Measurements from ENCODE around the gene AADAC. TPM values are rescaled to one million over a fixed set of nuclear protein-coding genes. Genes with fewer than 3 reads are reported as not detected.

AADAC gene
- polyA plus RNA-seq, 1 of the 3 experiments (the other 2 are of a cell fraction) = 1.2 TPM

- Histone ChIP-seq H3F3A (replicated peaks; ENCODE audit: insufficient read depth) (peaks cover 51% of the 10 kb centered on the region), H2AFZ (ENCODE audit: low read depth) (peak overlapping the region; percentile 10; the same call in 1 of the 2 replicates), H3K4me1 (ENCODE audit: control insufficient read depth in 1 of 2, insufficient read depth in 2 of 2, low read depth in 1 of 2, low read length in 1 of 2) (peaks cover 0 to 26% of the 10 kb centered on the region in 2 experiments; a peak in 3 of 4 replicates), H3K27me3 (ENCODE audit: insufficient read depth) (no peaks in the 10 kb centered on the region), H4K20me1 (ENCODE audit: insufficient read depth) (no peaks in the 10 kb centered on the region), H3K4me2 (no peak overlapping the region), H3K9ac (peak overlapping the region; percentile 27; the same call in 1 of the 2 replicates), H3K9me2 (no peaks in the 10 kb centered on the region), H3K27ac (ENCODE audit: low read depth in 2 of 2, low read length in 1 of 2) (peak overlapping the region; percentile 48 to 56; a peak in 3 of 4 replicates), H3K36me3 (replicated peaks in 1 of 2; ENCODE audit: control insufficient read depth in 1 of 2, insufficient read depth in 2 of 2, low read length in 1 of 2) (no peaks in the 10 kb centered on the region), H3K79me2 (ENCODE audit: insufficient read depth) (peaks cover 26% of the 10 kb centered on the region), H3K4me3 (ENCODE audit: low read depth in 2 of 2, low read length in 1 of 2) (no peak overlapping the region), H3K9me3 (no peaks in the 10 kb centered on the region)
- ChIA-PET POLR2A (no interaction called here), CTCF (no interaction called here)
- DNase-seq = no peak
- TF ChIP-seq RCOR1 (IDR thresholded peaks at IDR 0.05; ENCODE audit: low read length) (no peak), RAD21 (IDR thresholded peaks at IDR 0.05; ENCODE audit: low read length) (no peak), MEF2A (IDR thresholded peaks at IDR 0.05; ENCODE audit: borderline replicate concordance, low read depth) (no peak), NRF1 (IDR thresholded peaks at IDR 0.05; ENCODE audit: low read depth, low read length) (no peak)
- 26% methylated on average over 3 of the region's 3 CpGs for WGBS (ENCODE audit: low lambda C conversion rate)
Observed at GRCh38 chr3:151869181-151869580, 55.3 kb downstream of the AADAC start.

- Histone ChIP-seq H4K20me1 (ENCODE audit: insufficient read depth) (no peaks in the 10 kb centered on the region), H2AFZ (ENCODE audit: low read depth) (peak overlapping the region; percentile 60; the same call in 1 of the 2 replicates), H3K27me3 (ENCODE audit: insufficient read depth) (no peaks in the 10 kb centered on the region), H3K4me2 (0 out of 2 replicates have a peak overlapping the region, but pooled peaks have one; percentile 41), H3K4me3 (ENCODE audit: low read depth in 2 of 2, low read length in 1 of 2) (no peak overlapping the region), H3K9ac (peak overlapping the region; percentile 34; the same call in 1 of the 2 replicates), H3K4me1 (ENCODE audit: control insufficient read depth in 1 of 2, insufficient read depth in 2 of 2, low read depth in 1 of 2, low read length in 1 of 2) (peaks cover 0 to 15% of the 10 kb centered on the region in 2 experiments; a peak in 3 of 4 replicates), H3K27ac (ENCODE audit: low read depth in 2 of 2, low read length in 1 of 2) (peak overlapping the region; percentile 80 to 87), H3F3A (replicated peaks; ENCODE audit: insufficient read depth) (peaks cover 36% of the 10 kb centered on the region), H3K9me2 (no peaks in the 10 kb centered on the region), H3K79me2 (ENCODE audit: insufficient read depth) (peaks cover 43% of the 10 kb centered on the region), H3K36me3 (replicated peaks in 1 of 2; ENCODE audit: control insufficient read depth in 1 of 2, insufficient read depth in 2 of 2, low read length in 1 of 2) (no peaks in the 10 kb centered on the region), H3K9me3 (no peaks in the 10 kb centered on the region)
- DNase-seq = no peak
- WGBS (ENCODE audit: low lambda C conversion rate) = 27% methylated on average over 8 of the region's 8 CpGs
- POLR2A ChIA-PET = no interaction called here
- CTCF ChIA-PET = interaction anchor here (1.2 kb wide), 1 partner anchor 33 kb away, joined by 4 read pairs; no protein-coding TSS in a partner anchor
- TF ChIP-seq GATA2 (CRISPR knock-in tag; IDR thresholded peaks at IDR 0.05) = no peak
- TF ChIP-seq MXI1 (IDR thresholded peaks at IDR 0.05; ENCODE audit: low read depth, low read length) = no peak
- no peak for TF ChIP-seq PBX3 (IDR thresholded peaks at IDR 0.05)
- TF ChIP-seq JUND (IDR thresholded peaks at IDR 0.05) = no peak
- no peak for TF ChIP-seq TAF1 (IDR thresholded peaks at IDR 0.05; ENCODE audit: borderline replicate concordance, low read depth, low read length)
- no peak for TF ChIP-seq USF2 (IDR thresholded peaks at IDR 0.05; ENCODE audit: borderline replicate concordance, low read depth, low read length)
- no peak for TF ChIP-seq IRF3 (IDR thresholded peaks at IDR 0.05; ENCODE audit: low read depth, low read length)
- no peak for TF ChIP-seq NRF1 (IDR thresholded peaks at IDR 0.05; ENCODE audit: low read depth, low read length)
- no peak for TF ChIP-seq RCOR1 (IDR thresholded peaks at IDR 0.05; ENCODE audit: low read length)
- TF ChIP-seq MEF2A (IDR thresholded peaks at IDR 0.05; ENCODE audit: borderline replicate concordance, low read depth) = no peak
- no peak for TF ChIP-seq SIN3A (IDR thresholded peaks at IDR 0.05; ENCODE audit: borderline replicate concordance, low read depth, low read length)
- 0 out of 2 replicates have a peak, but pooled peaks have one; percentile 40 for TF ChIP-seq MAX (IDR thresholded peaks at IDR 0.05; ENCODE audit: low read depth)
- TF ChIP-seq ZBTB33 (IDR thresholded peaks at IDR 0.05; ENCODE audit: borderline replicate concordance, low read depth) = no peak
- TF ChIP-seq FOSL2 (IDR thresholded peaks at IDR 0.05; ENCODE audit: borderline replicate concordance, low read depth) = no peak
- TF ChIP-seq YY1 (IDR thresholded peaks at IDR 0.05; ENCODE audit: low read depth) = no peak
- TF ChIP-seq GABPA (IDR thresholded peaks at IDR 0.05; ENCODE audit: low read depth) = peak; percentile 47; the same call in 1 of the 2 replicates
- TF ChIP-seq EZH2phosphoT487 (IDR thresholded peaks at IDR 0.05; ENCODE audit: borderline replicate concordance, low read depth) = no peak
- TF ChIP-seq ELF1 (IDR thresholded peaks at IDR 0.05) = peak; percentile 54
- no peak for TF ChIP-seq POLR2AphosphoS5 (IDR thresholded peaks at IDR 0.05; ENCODE audit: low read depth, low read length)
- TF ChIP-seq TEAD4 (IDR thresholded peaks at IDR 0.05; ENCODE audit: borderline replicate concordance, insufficient read depth) = no peak
Observed at GRCh38 chr3:151871639-151872468, 57.9 kb downstream of the AADAC start.

Measured in SK-N-SH (cell line).